ENCODE results near the gene ZNF385B.
A peak's percentile ranks its signal among the peaks of the same experiment; 100 is the strongest.
"Not testable (repeated sequence)": the region's sequence is repeated elsewhere in the genome, so short reads cannot be mapped to it uniquely, and the experiment has no call there.

ZNF385B gene

GRCh38 chr2:179861416-179862067 lies at the start of gene ZNF385B:
Gene ZNF385B (minus strand): TSS chr2:179861612.
- FAIRE-seq (peak; percentile 44), DNase-seq (ENCODE audit: insufficient read length, low spot score) (peak; percentile 21)

- FAIRE-seq, result no peak
These were observed 49.3 kb upstream of the ZNF385B start for GRCh38 chr2:179910735-179911113.

GRCh38 chr2:179909845-179910734 lies 48.7 kb upstream of the ZNF385B start:
- DNase-seq (ENCODE audit: insufficient read length, low spot score) (no peak), FAIRE-seq (no peak)

More at GRCh38 chr2:179910735-179911113, 49.3 kb upstream of the ZNF385B start:
- no peak for DNase-seq (ENCODE audit: insufficient read length, low spot score)

- FAIRE-seq (no peak), DNase-seq (ENCODE audit: insufficient read length, low spot score) (no peak)
These were observed 39.2 kb upstream of the ZNF385B start for GRCh38 chr2:179900655-179901054.

GRCh38 chr2:179899666-179900065 lies 38.3 kb upstream of the ZNF385B start:
- DNase-seq (ENCODE audit: insufficient read length, low spot score) (no peak), FAIRE-seq (no peak)

GRCh38 chr2:179898873-179899272 lies 37.5 kb upstream of the ZNF385B start:
- FAIRE-seq (no peak), DNase-seq (ENCODE audit: insufficient read length, low spot score) (peak; percentile 9)

GRCh38 chr2:179893616-179894015 lies 32.2 kb upstream of the ZNF385B start:
- no peak for FAIRE-seq
- DNase-seq (ENCODE audit: insufficient read length, low spot score), result no peak

- no peak for FAIRE-seq
- no peak for DNase-seq (ENCODE audit: insufficient read length, low spot score)
These were observed 29.8 kb upstream of the ZNF385B start for GRCh38 chr2:179891237-179891636.

- FAIRE-seq, result no peak
- DNase-seq (ENCODE audit: insufficient read length, low spot score), result no peak
These were observed 29.3 kb upstream of the ZNF385B start for GRCh38 chr2:179890666-179891065.

GRCh38 chr2:179888642-179889041 lies 27.2 kb upstream of the ZNF385B start:
- not testable (repeated sequence) for FAIRE-seq; DNase-seq (ENCODE audit: insufficient read length, low spot score)

GRCh38 chr2:179884193-179884592 lies 22.8 kb upstream of the ZNF385B start:
- FAIRE-seq, result no peak
- no peak for DNase-seq (ENCODE audit: insufficient read length, low spot score)

- FAIRE-seq, result no peak
- no peak for DNase-seq (ENCODE audit: insufficient read length, low spot score)
These were observed 21.7 kb upstream of the ZNF385B start for GRCh38 chr2:179882851-179883806.

- no peak for FAIRE-seq
These were observed 16.4 kb upstream of the ZNF385B start for GRCh38 chr2:179877601-179878364.

GRCh38 chr2:179876266-179876665 lies 14.9 kb upstream of the ZNF385B start:
- FAIRE-seq, result no peak
- DNase-seq (ENCODE audit: insufficient read length, low spot score), result no peak

More at GRCh38 chr2:179877601-179878364, 16.4 kb upstream of the ZNF385B start:
- DNase-seq (ENCODE audit: insufficient read length, low spot score), result no peak

GRCh38 chr2:179875864-179876263 lies 14.5 kb upstream of the ZNF385B start:
- DNase-seq (ENCODE audit: insufficient read length, low spot score) (no peak), FAIRE-seq (no peak)

- FAIRE-seq (no peak), DNase-seq (ENCODE audit: insufficient read length, low spot score) (no peak)
These were observed 1.6 kb upstream of the ZNF385B start for GRCh38 chr2:179862898-179863458.

- FAIRE-seq, result no peak
- peak; percentile 19 for DNase-seq (ENCODE audit: insufficient read length, low spot score)
These were observed 391 bp downstream of the ZNF385B start for GRCh38 chr2:179861027-179861415.

GRCh38 chr2:179860255-179861026 lies 971 bp downstream of the ZNF385B start:
- DNase-seq (ENCODE audit: insufficient read length, low spot score) (no peak), FAIRE-seq (no peak)

- no peak for DNase-seq (ENCODE audit: insufficient read length, low spot score)
- no peak for FAIRE-seq
These were observed 1.9 kb downstream of the ZNF385B start for GRCh38 chr2:179859523-179859922.
